ENCODE measurements around the gene SYNRG. TPM values are rescaled to one million over a fixed set of nuclear protein-coding genes. Genes with fewer than 3 reads are reported as not detected.

SYNRG gene
- total RNA-seq, 1 donor from 2014 or later, result 49.6 TPM

DNA sequence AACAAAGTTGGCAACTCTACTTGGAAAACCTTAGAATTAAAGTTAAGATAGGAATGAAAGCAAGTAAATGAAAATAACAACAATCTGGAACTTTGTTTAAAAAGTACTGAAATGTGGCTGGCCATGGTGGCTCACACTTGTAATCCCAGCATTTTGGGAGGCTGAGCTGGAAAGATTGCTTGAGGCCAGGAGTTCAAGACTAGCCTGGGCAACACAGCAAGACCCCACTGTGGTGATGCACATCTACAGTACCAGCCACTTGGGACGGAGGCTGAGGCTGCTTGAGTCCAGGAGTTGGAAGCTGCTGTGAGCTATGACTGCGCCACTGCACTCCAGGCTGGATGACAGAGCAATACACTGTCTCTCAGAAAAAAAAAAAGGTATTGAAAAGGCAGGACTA is 51.7 kb downstream of the SYNRG start:
- intact Hi-C loops (cut with DNase I), result no loop called here
- no peak for ATAC-seq

DNA sequence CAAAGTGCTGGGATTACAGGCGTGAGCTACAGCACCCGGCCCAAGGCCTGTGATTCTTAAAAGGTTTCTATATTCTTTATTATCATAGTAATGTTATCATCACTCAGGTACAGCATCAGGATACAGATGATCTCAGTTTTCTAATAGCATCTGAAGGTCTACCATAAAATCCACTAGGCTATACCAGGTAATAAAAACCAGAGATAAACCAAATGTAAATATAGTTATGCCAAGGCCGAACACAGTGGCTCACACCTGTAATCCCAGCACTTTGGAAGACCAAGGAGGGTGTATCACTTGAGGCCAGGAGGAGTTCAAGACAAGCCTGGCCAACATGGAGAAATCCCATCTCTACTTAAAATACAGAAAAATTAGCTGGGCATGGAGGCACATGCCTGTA is 53.8 kb downstream of the SYNRG start:
- intact Hi-C loops (cut with DNase I), result no loop called here
- DNase-seq (ENCODE audit: low spot score) (no peak), ATAC-seq (no peak)

More for the DNA sequence above, 51.7 kb downstream of the SYNRG start:
- DNase-seq (ENCODE audit: low spot score), result no peak

DNA sequence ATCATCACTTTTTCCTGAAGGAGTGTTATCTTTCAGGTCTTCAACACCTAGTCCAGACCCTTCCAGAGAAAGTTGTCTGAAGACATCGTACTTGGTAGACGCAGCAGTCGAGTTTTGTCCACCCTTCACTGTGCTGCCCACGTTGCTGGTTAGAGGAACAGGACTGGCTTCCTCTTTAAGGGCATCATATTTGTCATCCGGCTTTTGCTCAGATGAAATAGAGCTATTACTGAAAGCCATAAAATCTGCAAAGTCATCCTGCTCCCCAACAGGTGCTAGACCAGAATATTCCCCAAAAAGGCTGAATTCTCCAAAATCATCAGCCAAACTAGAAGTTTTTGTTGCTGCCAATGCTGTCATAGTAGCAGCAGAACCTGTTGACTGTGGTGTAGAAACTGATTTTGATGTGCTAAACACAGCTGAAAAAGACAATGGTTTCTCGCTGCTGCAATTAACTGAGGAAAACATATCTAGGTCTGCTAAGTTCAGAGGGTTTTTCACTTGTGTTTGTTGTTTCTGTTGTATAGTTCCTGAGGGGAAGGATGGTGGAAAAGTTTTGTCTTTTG is 55.7 kb downstream of the SYNRG start:
- ATAC-seq, result no peak
- no peak for DNase-seq (ENCODE audit: low spot score)
- intact Hi-C loops (cut with DNase I), result no loop called here

DNA sequence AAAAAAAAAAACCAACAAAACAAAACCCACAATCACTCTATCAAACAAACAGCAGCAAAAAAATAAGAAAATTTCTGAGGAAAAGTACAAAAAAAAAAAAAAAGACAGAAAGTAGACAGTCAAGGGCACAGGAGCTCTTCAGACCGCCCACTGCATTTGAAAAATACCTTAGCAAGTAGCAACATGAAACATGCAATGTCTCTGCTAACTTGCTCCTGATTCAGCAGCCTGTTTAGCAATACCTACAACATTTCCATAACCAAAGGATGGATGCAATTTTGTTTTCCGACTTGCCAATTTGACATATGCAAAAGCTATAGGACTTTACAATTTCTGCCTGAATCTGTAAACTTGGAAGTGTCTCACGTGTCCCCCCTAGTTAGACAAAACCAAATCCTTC is 57.4 kb downstream of the SYNRG start:
- ATAC-seq (no peak), DNase-seq (ENCODE audit: low spot score) (no peak)
- intact Hi-C loops (cut with DNase I), result no loop called here

DNA sequence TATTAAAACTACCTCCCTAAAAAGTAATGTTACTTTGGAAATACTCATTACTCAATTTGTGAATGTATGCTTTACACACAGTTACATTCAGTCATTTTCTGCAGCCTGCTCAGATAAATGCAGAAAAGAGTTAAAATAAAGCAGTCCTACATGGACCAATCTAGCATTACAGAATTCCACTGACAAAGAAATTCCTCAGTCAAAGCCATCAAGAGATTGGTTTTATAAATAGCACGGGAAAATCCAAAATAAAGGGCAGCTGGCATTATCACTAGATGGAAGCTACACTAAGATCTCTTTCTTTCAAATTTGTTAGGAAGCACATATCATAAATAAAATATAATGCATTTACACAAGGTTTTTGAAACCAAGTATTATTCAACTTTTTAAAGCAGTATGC is 61.2 kb downstream of the SYNRG start:
- no peak for ATAC-seq
- intact Hi-C loops (cut with DNase I), result no loop called here
- no peak for DNase-seq (ENCODE audit: low spot score)

DNA sequence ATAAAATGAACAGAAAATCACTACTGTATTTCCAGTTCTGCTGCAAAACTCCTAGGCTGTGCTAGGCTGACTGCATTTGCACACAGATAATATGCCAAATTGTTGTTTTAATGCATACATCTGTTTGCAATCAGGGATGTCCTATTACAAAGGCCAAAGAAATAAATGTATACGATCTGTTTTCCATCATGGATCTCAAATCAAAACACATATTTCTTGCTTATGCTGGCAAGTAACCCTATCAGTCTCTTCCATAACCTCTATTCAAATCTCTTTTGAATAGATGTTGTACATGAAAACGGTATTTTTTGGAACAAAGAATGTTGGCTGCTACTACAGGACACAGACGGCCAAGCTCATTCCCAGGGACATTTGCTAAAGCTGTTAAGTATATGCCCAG is 62.9 kb downstream of the SYNRG start:
- ATAC-seq (no peak), DNase-seq (ENCODE audit: low spot score) (no peak)
- intact Hi-C loops (cut with DNase I), result no loop called here

DNA sequence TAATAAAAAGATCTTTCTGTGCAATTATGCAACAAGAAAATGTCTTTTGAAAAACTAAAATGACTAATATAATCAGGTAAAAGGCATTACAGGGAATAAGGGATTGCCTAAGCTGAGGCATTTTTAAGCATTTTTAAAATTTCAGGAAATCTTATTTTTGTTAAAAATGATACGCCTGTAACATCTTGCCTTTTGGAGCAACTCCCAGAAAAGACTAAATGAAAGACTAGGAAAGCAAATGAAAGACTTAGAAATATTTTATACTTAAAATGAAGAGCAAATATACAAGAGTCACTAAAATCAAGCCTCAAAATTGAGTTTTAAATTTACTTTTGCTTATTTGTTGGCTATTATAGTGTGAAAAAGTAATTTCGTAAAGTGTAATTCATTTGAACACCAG is 63.7 kb downstream of the SYNRG start:
- intact Hi-C loops (cut with DNase I), result no loop called here
- DNase-seq (ENCODE audit: low spot score) (no peak), ATAC-seq (no peak)

DNA sequence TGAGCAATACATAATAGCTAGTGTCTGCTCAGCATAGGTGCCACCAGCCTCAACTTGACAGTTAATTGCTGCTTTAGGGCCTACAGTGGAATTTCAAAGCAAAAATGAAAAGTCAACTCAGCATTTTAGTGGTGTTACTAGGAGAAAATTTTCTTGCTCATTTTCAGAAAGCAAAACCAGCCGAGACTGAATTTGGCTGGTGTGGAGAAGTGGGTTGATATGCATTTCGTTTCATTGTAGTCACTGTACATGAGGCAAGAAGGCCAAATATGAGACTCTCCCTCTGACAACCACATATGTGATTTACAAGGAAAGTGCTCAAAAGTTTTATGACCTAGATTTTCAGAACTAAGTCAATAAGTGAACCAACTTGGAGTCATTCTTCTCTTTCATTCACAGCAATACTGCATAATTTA is 65.6 kb downstream of the SYNRG start:
- no peak for DNase-seq (ENCODE audit: low spot score)
- ATAC-seq, result no peak
- intact Hi-C loops (cut with DNase I), result no loop called here

DNA sequence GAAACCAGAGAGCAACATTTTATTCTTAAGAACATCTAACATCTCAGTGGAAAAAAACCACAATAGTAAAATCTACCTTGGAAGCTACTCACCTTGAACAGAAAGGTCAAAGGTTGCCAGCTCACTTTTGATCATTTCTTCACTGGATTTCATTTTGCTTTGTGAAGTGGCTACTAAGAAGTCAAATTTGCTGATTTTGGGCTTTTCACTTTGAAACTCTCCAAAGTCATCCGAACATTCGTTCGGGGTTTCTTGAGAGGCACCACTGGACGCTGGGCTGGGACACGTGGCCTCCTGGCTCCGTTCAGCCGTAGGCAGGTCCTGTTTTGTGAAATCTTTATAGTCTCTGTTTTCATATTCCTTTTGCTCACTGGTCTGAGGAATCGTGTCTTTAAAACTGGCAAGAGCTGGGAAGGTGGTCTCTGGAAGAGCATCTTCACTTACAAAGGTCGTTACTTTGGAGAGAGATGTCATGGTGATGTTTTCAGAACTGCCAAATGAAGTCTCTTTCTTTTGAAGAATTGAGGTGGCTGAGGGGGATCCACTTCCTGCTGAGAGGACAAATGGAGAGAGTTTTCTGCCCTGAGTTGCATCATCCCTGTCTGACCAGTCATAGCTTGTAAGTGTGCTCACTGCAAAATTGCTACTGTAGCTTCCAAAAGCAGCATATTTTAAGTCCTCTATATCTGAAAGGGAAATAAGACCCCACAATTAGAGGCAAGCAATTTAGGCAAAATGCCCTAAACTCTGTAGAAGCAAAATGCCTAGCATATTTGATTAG is 67.1 kb downstream of the SYNRG start:
- DNase-seq (ENCODE audit: low spot score), result no peak
- intact Hi-C loops (cut with DNase I), result no loop called here
- ATAC-seq, result no peak

DNA sequence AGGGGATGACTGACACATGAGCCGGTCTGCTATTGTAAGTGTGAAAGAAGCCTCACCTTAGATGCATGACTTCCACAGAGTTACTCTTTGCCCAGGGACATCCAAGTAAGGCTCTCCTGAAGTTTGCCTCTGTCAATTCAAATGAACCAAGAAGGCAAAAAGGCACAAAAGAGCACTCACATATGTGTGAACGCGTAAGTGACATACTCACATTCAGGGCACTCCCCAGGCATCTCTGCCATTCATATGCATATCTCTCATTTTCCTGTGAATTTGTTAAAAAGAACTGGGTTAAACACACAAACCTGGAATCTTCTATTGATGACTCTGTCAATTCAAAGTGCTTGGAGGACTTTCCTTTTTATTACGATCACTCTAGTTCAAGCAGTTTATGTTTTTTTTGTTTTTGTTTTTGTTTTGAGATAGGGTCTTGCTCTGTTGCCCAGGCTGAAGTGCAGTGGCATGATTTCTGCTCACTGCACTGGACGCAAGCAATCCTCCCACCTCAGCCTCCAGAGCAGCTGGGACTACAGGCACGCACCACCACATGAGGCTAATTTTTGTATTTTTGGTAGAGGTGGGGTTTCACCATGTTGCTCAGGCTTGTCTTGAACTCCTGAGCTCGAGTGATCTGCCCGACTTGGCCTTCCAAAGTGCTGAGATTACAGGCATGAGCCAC is 70.1 kb downstream of the SYNRG start:
- DNase-seq (ENCODE audit: low spot score) (no peak), ATAC-seq (no peak)
- intact Hi-C loops (cut with DNase I), result no loop called here

DNA sequence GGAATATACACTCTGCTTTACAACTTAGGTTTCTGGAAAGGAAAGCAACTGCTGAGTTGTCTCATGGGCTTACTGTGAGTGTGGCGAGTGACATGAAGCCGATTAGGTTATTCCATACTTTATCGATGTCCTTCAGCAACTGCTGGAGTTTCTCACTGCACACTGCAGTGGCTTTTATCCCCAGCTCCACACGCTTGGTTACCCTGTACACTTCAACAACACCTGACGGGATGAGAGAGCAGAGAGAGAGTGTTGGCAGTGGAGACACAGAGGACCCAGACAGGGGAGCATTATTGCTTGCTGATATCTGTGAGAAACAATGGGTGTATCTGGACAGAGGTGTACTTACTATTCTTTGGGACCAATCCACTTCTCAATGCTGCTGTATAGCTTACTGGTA is 73.3 kb downstream of the SYNRG start:
- ATAC-seq, result no peak
- intact Hi-C loops (cut with DNase I), result no loop called here

DNA sequence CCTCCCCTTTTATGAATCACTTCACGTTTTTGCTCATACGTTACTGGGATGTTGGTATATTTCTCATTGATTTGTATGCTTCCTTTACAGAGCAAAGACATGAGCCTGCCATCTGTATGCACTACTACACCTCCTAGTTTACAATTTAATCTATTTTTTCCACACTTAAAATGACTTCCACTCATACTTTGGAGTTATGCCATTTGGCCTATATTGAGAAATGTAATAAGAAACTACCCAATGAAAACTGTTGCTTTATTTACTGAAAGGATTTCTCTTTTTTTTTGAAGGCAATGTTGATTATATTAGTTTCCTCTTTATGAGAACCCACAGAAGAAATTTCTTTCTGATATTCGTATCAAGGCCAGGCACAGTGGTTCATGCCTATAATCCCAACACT is 76.5 kb downstream of the SYNRG start:
- intact Hi-C loops (cut with DNase I), result no loop called here
- DNase-seq (ENCODE audit: low spot score) (no peak), ATAC-seq (no peak)

More for the DNA sequence above, 73.3 kb downstream of the SYNRG start:
- DNase-seq (ENCODE audit: low spot score), result no peak

DNA sequence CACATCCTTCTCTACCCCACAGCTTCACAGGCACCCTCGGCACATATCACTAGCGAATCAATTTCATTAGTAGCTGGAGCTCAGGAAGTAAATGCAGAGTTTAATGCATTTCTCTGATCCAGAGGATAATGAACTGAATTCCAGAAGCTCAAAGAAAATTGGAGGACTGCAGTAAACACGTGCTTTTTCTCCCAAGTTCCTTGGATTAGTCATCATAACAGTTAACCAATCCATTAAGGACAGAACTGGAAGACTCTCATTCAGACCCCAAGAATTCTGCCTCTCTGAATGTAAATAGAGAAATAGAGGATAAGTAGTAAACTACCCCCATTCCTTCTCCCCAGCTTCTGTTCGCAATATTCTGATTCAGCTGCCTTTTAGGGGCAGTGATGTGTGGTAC is 78.8 kb downstream of the SYNRG start:
- ATAC-seq (no peak), DNase-seq (ENCODE audit: low spot score) (no peak)
- intact Hi-C loops (cut with DNase I), result no loop called here

DNA sequence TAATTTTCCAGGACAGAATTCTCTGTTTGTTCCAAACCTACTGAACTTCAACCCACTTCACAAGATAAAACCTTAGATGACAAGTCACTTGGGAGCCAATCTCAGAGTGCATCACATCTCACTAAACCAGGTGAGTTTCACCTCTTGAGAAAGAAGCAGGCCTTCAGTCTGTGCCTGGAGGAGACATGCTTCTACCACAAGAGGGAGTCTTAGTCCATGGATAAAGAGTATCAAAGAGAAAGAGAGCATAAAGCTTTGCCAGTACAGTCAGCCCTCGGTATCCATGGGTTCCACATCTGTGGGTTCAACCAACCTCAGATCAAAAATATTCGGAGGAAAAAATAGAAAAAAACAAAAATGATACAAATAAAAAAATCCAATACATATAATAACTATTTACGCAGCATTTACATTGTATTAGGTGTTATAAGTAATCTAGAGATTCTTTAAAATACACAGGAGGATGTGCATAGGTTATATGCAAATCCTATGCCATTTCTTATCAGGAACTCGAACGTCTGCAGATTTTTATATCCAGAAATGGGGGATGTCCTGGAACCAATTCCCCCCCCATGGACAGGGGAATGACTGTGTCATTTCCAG is 81.9 kb downstream of the SYNRG start:
- ATAC-seq, result peak; percentile 57
- no peak for DNase-seq (ENCODE audit: low spot score)
- intact Hi-C loops (cut with DNase I), result no loop called here

DNA sequence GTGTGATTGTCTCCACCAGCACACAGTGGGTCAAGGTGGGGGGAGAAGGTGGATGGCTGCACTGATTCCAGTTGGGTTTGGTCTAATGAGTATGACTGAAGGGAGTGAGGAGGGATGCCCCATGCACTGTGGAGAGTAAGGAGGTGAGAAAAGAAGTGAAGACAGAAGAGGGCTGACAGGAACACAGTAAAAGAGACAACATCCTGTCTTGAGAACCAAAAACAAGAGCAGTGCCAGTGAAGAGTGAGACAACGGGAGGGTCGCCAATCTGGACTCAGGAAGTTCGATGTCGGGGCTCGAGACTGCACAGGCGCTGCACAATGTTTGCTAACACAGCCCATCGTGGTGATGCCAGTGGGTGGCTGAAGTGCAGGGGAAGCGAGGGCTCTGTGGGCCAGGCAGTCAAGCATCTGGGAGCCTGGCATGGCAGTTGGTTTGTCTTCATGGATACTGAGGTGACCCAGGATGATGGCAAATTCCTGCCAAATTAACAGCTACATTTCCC is 85.5 kb downstream of the SYNRG start:
- DNase-seq (ENCODE audit: low spot score) (no peak), ATAC-seq (no peak)
- intact Hi-C loops (cut with DNase I), result no loop called here

DNA sequence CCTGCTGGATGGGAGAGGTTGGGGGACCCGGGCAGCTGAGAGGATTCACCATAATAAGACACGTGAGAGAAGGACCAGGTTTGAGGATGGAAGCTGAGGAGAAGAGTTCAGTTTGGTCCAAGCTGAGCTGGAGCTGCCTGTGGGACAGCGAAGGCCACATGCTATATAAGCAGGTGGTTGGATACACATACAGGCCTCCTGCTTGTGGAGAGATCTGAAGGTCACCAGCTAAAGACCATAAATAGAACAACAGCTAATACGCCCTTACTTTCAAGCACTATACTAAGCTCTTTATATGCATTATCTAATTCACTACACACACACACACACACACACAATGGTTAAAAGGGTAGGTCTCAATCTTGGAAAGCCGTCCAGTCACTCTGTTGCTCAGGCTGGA is 87.4 kb downstream of the SYNRG start:
- ATAC-seq, result no peak
- intact Hi-C loops (cut with DNase I), result no loop called here

DNA sequence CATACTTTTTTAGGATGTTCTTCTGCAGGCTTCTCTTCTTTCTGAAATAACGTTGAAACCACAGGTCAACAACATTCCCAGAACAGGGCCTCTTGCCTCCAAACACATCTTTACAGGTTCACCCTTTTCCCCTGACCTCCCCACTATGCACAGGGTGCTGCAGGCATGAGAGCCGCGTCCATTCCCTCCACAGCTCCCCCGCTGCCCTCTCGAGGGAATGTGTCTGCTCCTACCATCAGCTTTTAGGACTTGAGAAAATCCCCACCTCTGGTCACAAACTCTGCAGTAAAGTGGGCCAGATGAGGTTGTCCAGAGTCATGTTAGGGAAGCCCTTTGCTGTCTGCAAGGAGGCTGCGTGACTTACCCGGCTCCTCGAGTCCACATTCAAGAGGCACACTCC is 89.0 kb downstream of the SYNRG start:
- intact Hi-C loops (cut with DNase I), result no loop called here
- ATAC-seq, result no peak

More for the DNA sequence above, 87.4 kb downstream of the SYNRG start:
- DNase-seq (ENCODE audit: low spot score), result no peak

DNA sequence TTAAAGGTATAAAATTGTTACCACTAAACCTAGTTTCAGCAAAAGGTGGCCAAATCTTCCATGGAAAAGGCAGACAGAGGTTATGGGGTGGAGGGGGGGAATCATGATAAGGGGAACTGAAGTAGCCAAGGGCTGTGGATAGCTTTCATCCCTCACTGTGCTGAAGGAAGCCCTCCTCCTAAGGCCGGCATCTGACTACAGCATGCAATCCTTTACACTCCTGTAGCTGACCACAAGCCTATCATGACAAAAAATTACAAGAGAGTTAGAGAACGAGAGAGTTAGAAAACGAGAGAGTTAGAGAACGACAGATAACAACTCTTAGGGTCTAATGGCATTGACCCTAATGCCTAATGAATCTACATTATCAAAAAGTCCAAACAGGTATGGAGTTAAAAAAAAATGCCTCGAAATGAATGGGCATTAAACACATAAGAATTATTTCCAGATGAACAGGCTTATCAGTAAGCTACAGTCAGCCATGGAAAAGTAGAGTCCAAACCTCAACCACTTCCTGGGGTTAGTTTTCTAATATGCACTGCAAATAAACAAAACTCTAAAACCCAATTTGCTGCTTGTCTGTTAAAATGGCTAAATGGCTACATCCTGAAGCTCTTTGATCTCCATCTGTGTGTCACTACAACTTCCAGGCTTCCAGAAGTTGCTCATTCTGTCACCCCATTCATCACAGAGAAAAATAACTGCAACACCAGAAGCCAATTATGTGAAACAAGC is 89.8 kb downstream of the SYNRG start:
- intact Hi-C loops (cut with DNase I), result no loop called here
- DNase-seq (ENCODE audit: low spot score) (no peak), ATAC-seq (no peak)

More for the DNA sequence above, 89.0 kb downstream of the SYNRG start:
- no peak for DNase-seq (ENCODE audit: low spot score)

DNA sequence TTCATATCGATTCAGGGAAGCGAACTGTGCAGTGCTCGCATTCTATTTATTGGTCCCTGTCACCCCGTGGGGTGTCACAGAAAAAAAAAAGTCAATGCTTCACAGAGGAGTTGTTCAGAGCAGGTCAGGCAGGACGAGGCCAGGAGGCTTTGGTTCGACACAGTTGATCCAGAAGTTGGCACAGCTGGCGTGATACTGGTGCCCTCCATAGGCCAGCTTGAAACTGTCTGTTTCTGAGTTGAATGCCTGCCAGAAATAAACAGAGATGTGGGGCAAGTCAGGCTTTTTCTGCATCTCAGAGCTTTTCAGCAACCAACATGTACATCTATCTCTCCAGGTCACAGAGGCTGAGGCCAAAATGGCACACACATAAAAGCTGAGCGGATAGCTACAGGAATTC is 90.4 kb downstream of the SYNRG start:
- DNase-seq (ENCODE audit: low spot score) (no peak), ATAC-seq (no peak)
- intact Hi-C loops (cut with DNase I), result no loop called here

All from sciatic nerve (tissue), 2 donors.